Neural progenitor cell (in vitro differentiated cells): ENCODE measurements around the gene INPP4A. TPM values are rescaled to one million over a fixed set of nuclear protein-coding genes. Genes with fewer than 3 reads are reported as not detected.

Experiments used
- DNase-seq: peaks from one replicate; pipeline ENCODE4 v3.0.0-alpha.2; 2016; ENCODE audit warnings: low spot score
- H2AFZ ChIP-seq: fragments of 200-600 bp; sonication (generic); replicated peaks from 2 replicates; pipeline ENCODE4 v1.6.1; 2016; ENCODE audit warnings: antibody characterized with exemption
- H3F3A ChIP-seq: fragments of 200-600 bp; sonication (generic); 2 replicates; pipeline ENCODE4 v1.6.1; 2016; ENCODE audit warnings: antibody characterized with exemption, low read depth
- H3K27ac ChIP-seq: fragments of 200-600 bp; sonication (generic); 2 replicates; pipeline ENCODE4 v1.5.1; 2016; ENCODE audit warnings: mild to moderate bottlenecking
- H3K27me3 ChIP-seq: fragments of 200-600 bp; sonication (generic); 2 replicates; pipeline ENCODE4 v1.6.1; 2016; ENCODE audit warnings: mild to moderate bottlenecking, moderate library complexity
- H3K36me3 ChIP-seq: fragments of 200-600 bp; sonication (generic); 2 replicates; pipeline ENCODE4 v1.5.1; 2016
- H3K4me1 ChIP-seq: fragments of 200-600 bp; sonication (generic); 2 replicates; pipeline ENCODE4 v1.6.1; 2016; ENCODE audit warnings: mixed run types
- H3K4me2 ChIP-seq: fragments of 200-600 bp; sonication (generic); 2 replicates; pipeline ENCODE4 v1.6.1; 2016
- H3K4me3 ChIP-seq: fragments of 200-600 bp; sonication (generic); 2 replicates; pipeline ENCODE4 v1.5.1; 2016
- H3K79me2 ChIP-seq: fragments of 200-600 bp; sonication (generic); 2 replicates; pipeline ENCODE4 v1.6.1; 2016; ENCODE audit warnings: low read depth
- H3K9ac ChIP-seq: fragments of 200-600 bp; sonication (generic); 2 replicates; pipeline ENCODE4 v1.6.1; 2016
- H3K9me3 ChIP-seq: fragments of 200-600 bp; sonication (generic); 2 replicates; pipeline ENCODE4 v1.5.1; 2016; ENCODE audit warnings: low read depth
- H4K20me1 ChIP-seq: fragments of 200-600 bp; sonication (generic); 2 replicates; pipeline ENCODE4 v1.6.1; 2016; ENCODE audit warnings: low read depth
- H3K27ac Mint-ChIP-seq: 3 replicates; pipeline ENCODE4 v1.8.0; 2021; ENCODE audit warnings: mixed read lengths
- H3K27me3 Mint-ChIP-seq: 2 replicates; pipeline ENCODE4 v1.8.0; 2022; ENCODE audit warnings: low read depth, mild to moderate bottlenecking, inconsistent platforms, moderate library complexity, mixed read lengths; ENCODE audit not compliant: insufficient read depth
- H3K36me3 Mint-ChIP-seq: 3 replicates; pipeline ENCODE4 v1.8.0; 2021; ENCODE audit warnings: mixed read lengths
- H3K4me1 Mint-ChIP-seq: 3 replicates; pipeline ENCODE4 v1.8.0; 2021; ENCODE audit warnings: mixed read lengths
- H3K4me3 Mint-ChIP-seq: 3 replicates; pipeline ENCODE4 v1.8.0; 2021; ENCODE audit warnings: mild to moderate bottlenecking, moderate library complexity, mixed read lengths
- H3K9me3 Mint-ChIP-seq: 3 replicates; pipeline ENCODE4 v1.8.0; 2020; ENCODE audit warnings: mixed read lengths
- EZH2 ChIP-seq: fragments of 200-600 bp; sonication (generic); IDR thresholded peaks from 2 replicates; pipeline ENCODE4 v1.6.1; 2017; ENCODE audit warnings: antibody characterized with exemption, mild to moderate bottlenecking, moderate library complexity
- EZH2phosphoT487 ChIP-seq: fragments of 200-600 bp; sonication (generic); IDR thresholded peaks from 2 replicates; pipeline ENCODE4 v1.6.1; 2017; ENCODE audit warnings: antibody characterized with exemption
- total RNA-seq: library from RNA; depleted of rRNA; stranded (reverse); fragments of >200 nt; gene quantifications from 2 replicates; pipeline ENCODE4 v1.2.3, GENCODE V29; 2015; ENCODE audit warnings: low replicate concordance
- TF ChIP-seq, protein P1 (sequence below): fragments of 200-600 bp; sonication (generic); IDR thresholded peaks from 2 replicates; pipeline ENCODE4 v1.5.1; 2017; ENCODE audit warnings: antibody characterized with exemption, mild to moderate bottlenecking

INPP4A gene
- total RNA-seq, 1 donor from 2014 or later = 35.1 TPM

GRCh38 chr2:98573426-98573825, 128.8 kb downstream of the INPP4A start:
- Mint-ChIP-seq H3K27ac (peak overlapping the region; percentile 74), H3K4me1 (no peaks in the 10 kb centered on the region), H3K4me3 (no peak overlapping the region), H3K9me3 (no peaks in the 10 kb centered on the region), H3K27me3 (peaks cover 5% of the 10 kb centered on the region), H3K36me3 (peaks cover 15% of the 10 kb centered on the region)
- Histone ChIP-seq H3F3A (no peaks in the 10 kb centered on the region), H3K4me2 (no peak overlapping the region), H3K9me3 (no peaks in the 10 kb centered on the region), H3K27me3 (no peaks in the 10 kb centered on the region), H2AFZ (no peak overlapping the region), H3K4me1 (no peaks in the 10 kb centered on the region), H3K79me2 (no peaks in the 10 kb centered on the region), H3K36me3 (no peaks in the 10 kb centered on the region), H4K20me1 (no peaks in the 10 kb centered on the region), H3K27ac (no peak overlapping the region), H3K4me3 (no peak overlapping the region), H3K9ac (no peak overlapping the region)
- no peak for DNase-seq
- TF ChIP-seq, protein P1, sequence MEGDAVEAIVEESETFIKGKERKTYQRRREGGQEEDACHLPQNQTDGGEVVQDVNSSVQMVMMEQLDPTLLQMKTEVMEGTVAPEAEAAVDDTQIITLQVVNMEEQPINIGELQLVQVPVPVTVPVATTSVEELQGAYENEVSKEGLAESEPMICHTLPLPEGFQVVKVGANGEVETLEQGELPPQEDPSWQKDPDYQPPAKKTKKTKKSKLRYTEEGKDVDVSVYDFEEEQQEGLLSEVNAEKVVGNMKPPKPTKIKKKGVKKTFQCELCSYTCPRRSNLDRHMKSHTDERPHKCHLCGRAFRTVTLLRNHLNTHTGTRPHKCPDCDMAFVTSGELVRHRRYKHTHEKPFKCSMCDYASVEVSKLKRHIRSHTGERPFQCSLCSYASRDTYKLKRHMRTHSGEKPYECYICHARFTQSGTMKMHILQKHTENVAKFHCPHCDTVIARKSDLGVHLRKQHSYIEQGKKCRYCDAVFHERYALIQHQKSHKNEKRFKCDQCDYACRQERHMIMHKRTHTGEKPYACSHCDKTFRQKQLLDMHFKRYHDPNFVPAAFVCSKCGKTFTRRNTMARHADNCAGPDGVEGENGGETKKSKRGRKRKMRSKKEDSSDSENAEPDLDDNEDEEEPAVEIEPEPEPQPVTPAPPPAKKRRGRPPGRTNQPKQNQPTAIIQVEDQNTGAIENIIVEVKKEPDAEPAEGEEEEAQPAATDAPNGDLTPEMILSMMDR = no peak
- TF ChIP-seq EZH2phosphoT487 (no peak), EZH2 (no peak)

DNA sequence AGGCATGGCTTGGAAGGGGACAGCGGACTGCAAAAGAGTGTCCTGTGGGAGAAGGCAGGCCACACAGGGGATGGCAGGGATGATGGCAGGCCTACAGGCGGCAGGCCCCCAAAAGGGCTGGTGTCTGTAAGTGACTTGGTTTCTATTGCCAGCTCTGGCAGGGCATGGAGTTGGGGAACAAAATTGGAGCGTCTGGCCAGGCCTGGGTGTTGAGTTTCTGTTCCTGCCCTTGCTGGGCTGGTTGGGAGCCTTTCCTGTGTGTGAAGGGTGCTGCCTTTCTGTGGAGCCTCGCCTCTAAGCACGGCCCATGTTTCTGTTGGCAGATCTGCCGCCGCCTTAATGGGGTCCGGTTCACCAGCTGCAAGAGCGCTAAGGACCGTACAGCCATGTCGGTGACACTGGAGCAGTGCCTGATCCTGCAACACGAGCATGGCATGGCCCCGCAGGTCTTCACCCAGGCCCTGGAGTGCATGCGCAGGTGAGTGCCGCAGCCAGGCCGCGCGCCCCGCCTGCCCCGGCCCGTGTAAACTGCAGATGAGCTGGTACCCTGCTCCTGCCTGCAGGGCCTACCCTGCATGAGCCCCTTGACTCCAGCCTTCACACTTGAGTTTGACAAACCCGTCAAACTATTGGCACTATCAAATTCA, 132.1 kb downstream of the INPP4A start:
- Histone ChIP-seq H3K9me3 (no peaks in the 10 kb centered on the region), H3F3A (no peaks in the 10 kb centered on the region), H3K4me1 (no peaks in the 10 kb centered on the region), H2AFZ (no peak overlapping the region), H3K4me2 (no peak overlapping the region), H3K79me2 (no peaks in the 10 kb centered on the region), H3K27me3 (no peaks in the 10 kb centered on the region), H4K20me1 (no peaks in the 10 kb centered on the region), H3K27ac (no peak overlapping the region), H3K36me3 (no peaks in the 10 kb centered on the region), H3K9ac (no peak overlapping the region), H3K4me3 (no peak overlapping the region)
- H3K27me3 Mint-ChIP-seq = no peaks in the 10 kb centered on the region
- no peaks in the 10 kb centered on the region for H3K4me1 Mint-ChIP-seq
- no peak for DNase-seq
- H3K36me3 Mint-ChIP-seq = peaks cover 15% of the 10 kb centered on the region
- TF ChIP-seq, protein P1 = no peak
- TF ChIP-seq EZH2 (no peak), EZH2phosphoT487 (no peak)
- no peak overlapping the region for H3K27ac Mint-ChIP-seq
- H3K4me3 Mint-ChIP-seq = no peak overlapping the region
- H3K9me3 Mint-ChIP-seq = no peaks in the 10 kb centered on the region

DNA sequence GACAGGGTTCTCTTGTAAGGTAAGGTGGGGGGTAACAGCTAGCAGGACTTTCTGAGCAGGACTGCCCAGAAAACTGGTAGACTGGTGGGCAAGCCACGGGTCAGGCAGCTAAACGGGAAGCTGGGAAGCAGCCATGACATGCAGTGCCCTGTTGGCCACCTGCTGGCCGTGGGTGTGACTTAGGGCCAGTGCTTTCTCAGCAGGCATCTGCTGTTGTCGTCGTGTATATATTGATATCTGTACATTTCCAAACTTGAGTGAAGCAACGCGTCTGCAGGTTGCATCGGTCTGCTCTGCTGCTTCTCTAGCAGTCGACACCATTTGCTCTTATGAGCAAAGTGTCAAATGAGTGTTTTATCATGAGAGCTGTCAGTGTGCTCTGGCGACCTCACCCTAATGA, 132.7 kb downstream of the INPP4A start:
- Mint-ChIP-seq H3K4me1 (no peaks in the 10 kb centered on the region), H3K27ac (no peak overlapping the region), H3K9me3 (no peaks in the 10 kb centered on the region), H3K27me3 (no peaks in the 10 kb centered on the region), H3K4me3 (no peak overlapping the region), H3K36me3 (peaks cover 15% of the 10 kb centered on the region)
- no peaks in the 10 kb centered on the region for H3K4me1 ChIP-seq
- H3K4me2 ChIP-seq = no peak overlapping the region
- H3K27ac ChIP-seq = no peak overlapping the region
- H3K36me3 ChIP-seq = no peaks in the 10 kb centered on the region
- no peak for DNase-seq
- H2AFZ ChIP-seq = no peak overlapping the region
- no peaks in the 10 kb centered on the region for H3K9me3 ChIP-seq
- H4K20me1 ChIP-seq = no peaks in the 10 kb centered on the region
- no peaks in the 10 kb centered on the region for H3K27me3 ChIP-seq
- TF ChIP-seq EZH2 (no peak), EZH2phosphoT487 (no peak)
- TF ChIP-seq, protein P1 = no peak
- H3F3A ChIP-seq = no peaks in the 10 kb centered on the region
- no peak overlapping the region for H3K4me3 ChIP-seq
- H3K79me2 ChIP-seq = no peaks in the 10 kb centered on the region
- H3K9ac ChIP-seq = no peak overlapping the region
